GM21619 (cell line): ENCODE results near the gene MYO7B.

Experiments used
- ATAC-seq: cut with Tn5 transposase; IDR thresholded peaks from one replicate; pipeline ENCODE4 v1.9.1; 2021; ENCODE audit not compliant: unreplicated experiment

Gene MYO7B

GRCh38 chr2:127674241-127675209, 139.0 kb downstream of the MYO7B start:
- no peak for ATAC-seq

- no peak for ATAC-seq
Observed at GRCh38 chr2:127675331-127676261, 140.1 kb downstream of the MYO7B start, which contains the start of gene LIMS2. LIMS2 (minus strand) TSS chr2:127675530; CDS start chr2:127675024, 506 bp downstream.

DNA sequence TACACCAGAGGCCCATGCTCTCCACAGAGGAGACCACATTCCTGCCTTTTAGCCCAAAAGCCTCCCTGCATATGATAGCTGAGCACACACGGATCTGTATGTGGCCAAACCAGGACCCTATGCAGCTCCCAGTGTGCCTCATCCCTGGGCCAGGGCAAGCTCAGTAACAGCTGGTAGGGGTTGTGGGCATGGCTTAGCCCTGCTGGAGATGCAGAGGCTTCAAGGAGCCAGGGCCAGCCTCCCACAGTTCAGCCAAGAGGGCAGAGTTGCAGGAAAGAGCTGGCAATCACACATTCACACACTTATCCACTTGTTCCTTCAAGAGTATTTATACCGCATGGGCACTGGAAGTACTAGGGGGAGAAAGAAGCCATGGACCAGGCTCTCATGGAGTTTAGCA, 141.4 kb downstream of the MYO7B start:
- ATAC-seq: no peak

GRCh38 chr2:127678531-127678930, 143.0 kb downstream of the MYO7B start:
- no peak for ATAC-seq

DNA sequence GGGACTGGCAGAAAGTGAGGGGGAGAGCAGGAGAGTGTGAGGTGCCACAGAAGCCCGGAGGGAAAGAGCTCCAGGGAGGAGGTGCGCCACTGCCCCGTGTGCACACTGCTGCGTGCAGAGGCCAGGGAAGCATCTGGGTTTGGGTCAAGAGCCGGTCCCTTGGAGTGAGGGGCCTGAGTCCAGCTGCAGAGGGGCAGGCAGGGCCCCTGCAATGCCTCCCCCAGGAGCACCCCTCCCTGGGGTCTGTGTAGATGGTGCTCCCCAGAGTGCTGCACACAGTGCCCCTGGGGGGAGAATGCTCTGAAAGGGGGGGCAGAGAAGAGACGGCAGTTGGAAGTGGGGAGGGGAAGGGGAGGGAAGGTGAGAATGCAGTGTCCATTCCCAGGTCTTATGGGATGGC, 143.5 kb downstream of the MYO7B start:
- no peak for ATAC-seq

DNA sequence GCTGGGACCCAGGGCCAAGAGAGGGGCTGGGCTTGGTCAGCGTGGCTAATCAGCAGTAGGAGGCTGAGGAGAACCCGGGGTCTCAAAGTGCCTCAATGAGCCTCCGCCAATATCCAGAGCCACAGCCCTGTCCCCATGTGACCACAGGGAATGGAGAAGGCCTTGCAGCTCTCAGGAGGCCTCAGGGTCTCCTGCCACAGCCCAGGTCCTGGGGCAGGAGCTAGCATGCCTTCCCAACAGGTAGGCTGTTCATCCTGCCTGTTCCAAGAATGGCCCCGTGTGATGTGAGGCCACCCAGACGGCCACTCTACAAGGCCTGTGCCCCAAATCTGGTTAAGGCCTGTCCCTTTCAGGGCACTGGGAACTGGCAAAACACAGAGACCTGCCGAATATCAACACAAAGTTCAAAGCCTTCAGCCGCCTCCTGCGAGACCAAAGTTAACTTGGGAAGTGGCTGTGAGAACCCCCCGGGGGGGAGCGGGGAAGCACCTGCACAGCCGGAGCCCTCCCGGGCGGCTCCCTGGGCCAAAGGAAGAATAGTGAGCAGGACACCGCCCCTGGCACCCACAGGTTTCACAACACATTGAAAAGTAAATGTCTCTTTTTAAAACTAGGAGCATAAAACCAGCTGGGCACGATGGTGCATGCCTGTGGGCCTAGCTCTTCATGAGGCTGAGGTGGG, 144.3 kb downstream of the MYO7B start:
- no peak for ATAC-seq

DNA sequence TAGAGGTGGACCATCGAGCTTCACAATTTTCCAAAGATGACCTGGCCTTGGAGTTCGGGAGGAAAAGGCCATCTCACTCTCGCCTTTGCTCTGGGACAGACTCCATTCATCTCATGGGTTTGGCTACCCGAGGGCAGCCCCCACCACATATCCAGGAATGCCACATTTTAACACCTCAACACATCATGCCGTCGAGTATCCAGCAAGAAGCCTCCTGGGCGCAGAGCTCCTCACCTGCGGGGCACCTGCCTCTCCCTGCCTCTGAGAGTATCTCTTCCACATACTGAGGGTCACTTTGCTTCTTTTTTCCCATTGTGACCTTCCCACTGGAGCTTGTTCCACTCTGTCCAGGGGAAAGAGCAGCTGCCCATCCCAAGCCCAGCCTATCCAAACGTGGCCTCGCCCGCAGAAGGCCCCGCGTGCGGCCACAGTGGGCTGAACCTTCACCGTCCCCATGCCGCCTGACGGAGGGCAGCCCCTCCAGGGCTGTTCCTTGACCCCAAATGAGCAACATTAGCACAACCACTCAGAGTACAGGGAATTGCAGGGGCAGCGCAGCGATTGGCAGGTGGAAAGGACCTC, 145.3 kb downstream of the MYO7B start:
- ATAC-seq: no peak

GRCh38 chr2:127681288-127681804, 145.9 kb downstream of the MYO7B start:
- no peak for ATAC-seq

GRCh38 chr2:127681976-127682857, 146.7 kb downstream of the MYO7B start:
- no peak for ATAC-seq

- no peak for ATAC-seq
Observed at GRCh38 chr2:127683056-127683455, 147.6 kb downstream of the MYO7B start.

GRCh38 chr2:127683757-127684156, 148.3 kb downstream of the MYO7B start:
- no peak for ATAC-seq

GRCh38 chr2:127685410-127686080, 150.1 kb downstream of the MYO7B start:
- no peak for ATAC-seq
